IPS-15b (cell line): ENCODE results near the gene F13A1.

ENCODE experiments used
- H3K27me3 ChIP-seq: one replicate; pipeline ENCODE4 v1.6.1; 2013; ENCODE audit warnings: low read length; ENCODE audit not compliant: control insufficient read depth, insufficient read depth
- H3K36me3 ChIP-seq: one replicate; pipeline ENCODE4 v1.6.1; 2013; ENCODE audit warnings: low read length; ENCODE audit not compliant: control insufficient read depth, insufficient read depth
- H3K4me1 ChIP-seq: one replicate; pipeline ENCODE4 v1.6.1; 2013; ENCODE audit warnings: mild to moderate bottlenecking, low read length; ENCODE audit not compliant: control insufficient read depth, insufficient read depth
- H3K4me3 ChIP-seq: one replicate; pipeline ENCODE4 v1.5.1; 2013; ENCODE audit warnings: low read depth, low read length
- H3K9ac ChIP-seq: one replicate; pipeline ENCODE4 v1.6.1; 2013; ENCODE audit warnings: low read depth, mild to moderate bottlenecking, low read length
- H3K9me3 ChIP-seq: one replicate; pipeline ENCODE4 v1.6.1; 2013; ENCODE audit warnings: mild to moderate bottlenecking, low read length; ENCODE audit not compliant: control insufficient read depth, insufficient read depth

F13A1 gene

DNA sequence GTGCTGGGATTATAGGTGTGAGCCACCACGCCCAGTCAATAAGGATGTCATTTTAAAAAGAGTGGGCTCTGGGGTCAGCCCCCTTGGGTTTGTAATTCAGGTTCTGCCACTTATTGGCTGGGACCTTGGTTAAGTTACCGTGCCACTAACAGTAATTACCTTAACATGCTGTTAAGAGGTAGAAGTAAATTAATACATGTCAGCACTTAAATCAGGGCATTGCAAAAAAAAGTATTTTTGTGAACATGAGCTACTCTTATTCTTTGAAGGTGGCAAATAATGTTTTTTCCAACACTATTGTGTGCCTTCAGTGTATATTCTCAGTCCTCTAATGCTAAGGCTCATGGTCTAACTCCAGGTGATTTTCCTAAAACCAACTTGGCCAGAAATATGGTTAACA, 109.5 kb downstream of the F13A1 start:
- Histone ChIP-seq H3K9ac (no peak overlapping the region), H3K4me3 (no peak overlapping the region), H3K27me3 (no peaks in the 10 kb centered on the region), H3K36me3 (no peaks in the 10 kb centered on the region), H3K9me3 (no peaks in the 10 kb centered on the region), H3K4me1 (no peaks in the 10 kb centered on the region)

- no peak overlapping the region for H3K9ac ChIP-seq
- H3K4me3 ChIP-seq: no peak overlapping the region
- no peaks in the 10 kb centered on the region for H3K27me3 ChIP-seq
- H3K4me1 ChIP-seq: no peaks in the 10 kb centered on the region
- H3K9me3 ChIP-seq: no peaks in the 10 kb centered on the region
- H3K36me3 ChIP-seq: no peaks in the 10 kb centered on the region
Measured at GRCh38 chr6:6202886-6203285, 117.6 kb downstream of the F13A1 start.

DNA sequence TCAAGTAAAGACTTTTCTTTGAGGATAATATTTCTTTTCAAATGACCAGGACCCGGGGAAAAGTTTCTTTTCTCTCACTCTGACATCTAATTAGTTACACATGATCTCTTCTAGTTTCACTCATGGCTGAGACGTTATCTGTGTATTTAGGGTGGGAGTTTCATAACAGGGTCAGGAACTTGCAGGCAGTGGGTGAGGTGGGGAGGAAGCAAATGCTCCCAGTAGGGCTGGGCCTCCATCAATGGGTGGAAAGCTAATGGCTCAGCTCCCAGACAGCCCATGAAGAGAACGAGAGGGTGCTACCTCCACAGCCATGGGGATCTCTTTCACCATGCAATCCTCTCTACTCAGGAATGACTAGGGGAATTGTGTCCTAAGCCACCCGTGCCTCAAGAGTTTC, 119.3 kb downstream of the F13A1 start:
- no peaks in the 10 kb centered on the region for H3K27me3 ChIP-seq
- no peaks in the 10 kb centered on the region for H3K4me1 ChIP-seq
- no peak overlapping the region for H3K9ac ChIP-seq
- no peaks in the 10 kb centered on the region for H3K36me3 ChIP-seq
- H3K9me3 ChIP-seq: no peaks in the 10 kb centered on the region
- no peak overlapping the region for H3K4me3 ChIP-seq

GRCh38 chr6:6199678-6200077, 120.8 kb downstream of the F13A1 start:
- Histone ChIP-seq H3K4me1 (no peaks in the 10 kb centered on the region), H3K27me3 (no peaks in the 10 kb centered on the region), H3K9ac (no peak overlapping the region), H3K9me3 (no peaks in the 10 kb centered on the region), H3K4me3 (no peak overlapping the region), H3K36me3 (no peaks in the 10 kb centered on the region)

GRCh38 chr6:6196762-6197161, 123.7 kb downstream of the F13A1 start:
- no peaks in the 10 kb centered on the region for H3K4me1 ChIP-seq

GRCh38 chr6:6195080-6195479, 125.4 kb downstream of the F13A1 start:
- no peak overlapping the region for H3K4me3 ChIP-seq
- H3K27me3 ChIP-seq: no peaks in the 10 kb centered on the region
- no peak overlapping the region for H3K9ac ChIP-seq
- no peaks in the 10 kb centered on the region for H3K4me1 ChIP-seq
- no peaks in the 10 kb centered on the region for H3K36me3 ChIP-seq
- no peaks in the 10 kb centered on the region for H3K9me3 ChIP-seq

More at GRCh38 chr6:6196762-6197161, 123.7 kb downstream of the F13A1 start:
- Histone ChIP-seq H3K4me3 (no peak overlapping the region), H3K27me3 (no peaks in the 10 kb centered on the region), H3K9ac (no peak overlapping the region), H3K9me3 (no peaks in the 10 kb centered on the region), H3K36me3 (no peaks in the 10 kb centered on the region)

DNA sequence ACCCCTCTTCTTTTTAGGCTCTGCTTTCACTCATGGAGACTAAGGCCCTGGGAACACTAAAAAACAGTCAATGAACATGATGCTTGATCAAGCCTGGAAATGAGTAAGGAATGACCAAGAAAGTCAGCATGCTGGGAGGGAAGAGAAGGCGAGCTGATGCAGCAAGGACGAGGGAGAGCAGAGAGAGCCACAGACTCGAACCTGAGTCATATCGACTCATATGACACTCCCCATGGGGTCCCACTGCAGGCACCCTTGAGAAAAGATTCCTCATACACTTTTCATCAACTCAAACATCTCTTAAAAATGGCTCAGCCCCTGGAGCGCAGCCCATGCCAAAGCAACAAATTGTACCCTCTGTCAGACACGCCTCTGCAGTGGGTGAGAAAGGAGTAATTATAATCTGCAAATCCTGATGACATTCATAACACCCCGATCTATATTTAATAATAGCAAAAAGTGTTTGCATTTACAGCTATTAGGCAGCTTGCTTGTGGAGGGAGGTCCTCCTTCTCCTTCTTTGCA, 127.2 kb downstream of the F13A1 start:
- Histone ChIP-seq H3K9ac (no peak overlapping the region), H3K9me3 (no peaks in the 10 kb centered on the region), H3K27me3 (no peaks in the 10 kb centered on the region), H3K4me1 (no peaks in the 10 kb centered on the region), H3K4me3 (no peak overlapping the region), H3K36me3 (no peaks in the 10 kb centered on the region)

DNA sequence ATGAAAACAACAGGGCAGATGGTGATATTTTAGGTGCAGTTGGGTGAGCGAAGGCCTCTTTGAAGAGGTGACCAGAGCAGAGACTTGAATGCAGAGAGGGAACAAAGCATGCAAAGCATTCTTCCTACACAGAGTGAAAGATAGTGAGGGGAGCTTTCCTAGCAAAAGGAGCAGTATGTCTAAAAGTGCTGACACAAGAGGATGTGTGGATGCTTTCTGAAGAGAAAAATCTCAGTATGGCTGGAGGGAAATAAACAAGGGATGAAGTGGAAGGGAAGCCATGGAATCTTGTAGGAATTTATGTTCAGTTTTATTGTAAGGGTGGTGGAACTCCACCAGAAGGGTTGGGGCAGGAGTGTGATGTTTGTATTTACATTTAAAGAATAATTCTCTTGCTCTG, 128.6 kb downstream of the F13A1 start:
- Histone ChIP-seq H3K36me3 (no peaks in the 10 kb centered on the region), H3K4me1 (no peaks in the 10 kb centered on the region), H3K27me3 (no peaks in the 10 kb centered on the region), H3K9me3 (no peaks in the 10 kb centered on the region), H3K4me3 (no peak overlapping the region), H3K9ac (no peak overlapping the region)

DNA sequence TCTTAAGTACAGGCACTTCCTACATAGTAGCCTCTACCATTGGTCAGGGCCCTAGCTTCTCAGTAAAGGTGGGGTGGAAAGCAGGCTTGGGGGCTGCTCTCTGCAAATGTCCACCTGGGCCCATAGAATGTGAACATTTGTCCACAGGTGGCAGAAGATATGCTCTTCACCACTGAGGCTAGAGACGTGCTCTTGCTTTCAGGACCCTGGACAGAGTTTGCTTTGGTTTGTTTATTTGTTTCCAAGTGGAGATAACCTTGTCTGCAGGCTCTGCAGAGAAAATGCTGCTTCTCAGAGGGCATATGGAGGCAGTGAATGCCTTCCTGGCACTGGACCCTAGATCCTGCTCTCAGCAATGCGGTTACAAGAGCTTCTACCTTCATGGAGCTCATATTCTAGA, 129.0 kb downstream of the F13A1 start:
- no peaks in the 10 kb centered on the region for H3K9me3 ChIP-seq
- no peak overlapping the region for H3K4me3 ChIP-seq
- H3K36me3 ChIP-seq: no peaks in the 10 kb centered on the region
- no peaks in the 10 kb centered on the region for H3K4me1 ChIP-seq
- H3K27me3 ChIP-seq: no peaks in the 10 kb centered on the region
- no peak overlapping the region for H3K9ac ChIP-seq

DNA sequence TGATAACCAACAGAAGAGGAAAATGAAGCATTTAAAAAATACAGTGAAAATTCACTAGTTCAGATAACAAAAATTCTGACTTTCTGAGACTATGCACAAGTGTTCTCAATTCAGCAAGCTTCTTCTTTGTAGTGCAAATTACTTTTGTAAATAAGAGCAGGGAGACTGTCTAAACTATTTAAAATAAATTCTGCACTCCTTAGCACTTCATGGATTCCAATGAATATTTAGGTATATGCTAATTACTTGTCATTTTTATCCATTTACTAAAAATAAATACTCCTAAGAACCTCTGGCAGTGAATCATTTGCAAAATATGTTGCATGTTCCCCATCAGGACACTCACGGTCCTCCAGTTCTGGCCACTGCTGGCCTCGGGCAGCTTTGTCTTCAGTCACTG, 139.8 kb downstream of the F13A1 start:
- no peak overlapping the region for H3K4me3 ChIP-seq
- no peak overlapping the region for H3K9ac ChIP-seq
- no peaks in the 10 kb centered on the region for H3K36me3 ChIP-seq
- H3K9me3 ChIP-seq: no peaks in the 10 kb centered on the region
- no peaks in the 10 kb centered on the region for H3K27me3 ChIP-seq
- no peaks in the 10 kb centered on the region for H3K4me1 ChIP-seq

DNA sequence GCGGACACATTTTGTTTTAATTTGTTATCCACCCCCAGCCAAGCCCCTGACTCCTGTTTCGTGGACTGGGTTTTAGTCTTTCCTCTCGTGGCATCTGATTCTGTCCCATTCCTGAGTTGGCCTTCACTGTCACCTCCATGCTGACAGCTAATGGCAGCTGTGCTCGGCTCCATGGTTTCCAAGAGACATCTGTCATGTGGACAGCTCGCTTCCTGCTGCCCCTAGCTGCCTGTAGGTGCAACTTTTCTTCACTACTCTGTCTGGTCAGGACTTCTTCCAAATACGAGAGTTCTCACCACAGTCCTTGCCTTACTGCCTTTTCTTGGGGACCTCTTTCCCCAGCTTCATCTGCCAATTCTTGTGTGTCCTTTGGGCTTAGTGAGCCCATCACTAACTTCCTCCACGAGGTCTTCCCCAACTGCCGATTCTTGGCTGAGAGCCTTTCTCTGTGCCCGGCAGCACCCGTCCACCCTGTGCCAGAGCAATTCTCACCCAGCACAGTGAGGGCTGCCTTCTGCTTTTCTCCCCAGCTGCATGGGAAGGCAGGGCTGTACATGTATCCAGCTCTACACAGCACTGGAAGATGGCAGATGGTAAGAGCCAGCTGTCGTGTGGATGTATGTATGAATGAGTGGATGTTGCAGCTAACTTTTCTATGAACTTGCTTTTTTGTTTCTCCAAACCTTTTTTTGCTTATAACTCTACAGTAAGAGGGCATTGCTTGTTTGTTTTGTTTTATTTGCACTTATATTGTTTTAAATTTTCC, 140.4 kb downstream of the F13A1 start:
- H3K9ac ChIP-seq: no peak overlapping the region
- H3K9me3 ChIP-seq: no peaks in the 10 kb centered on the region
- no peaks in the 10 kb centered on the region for H3K4me1 ChIP-seq
- H3K36me3 ChIP-seq: no peaks in the 10 kb centered on the region
- H3K4me3 ChIP-seq: no peak overlapping the region
- no peaks in the 10 kb centered on the region for H3K27me3 ChIP-seq

DNA sequence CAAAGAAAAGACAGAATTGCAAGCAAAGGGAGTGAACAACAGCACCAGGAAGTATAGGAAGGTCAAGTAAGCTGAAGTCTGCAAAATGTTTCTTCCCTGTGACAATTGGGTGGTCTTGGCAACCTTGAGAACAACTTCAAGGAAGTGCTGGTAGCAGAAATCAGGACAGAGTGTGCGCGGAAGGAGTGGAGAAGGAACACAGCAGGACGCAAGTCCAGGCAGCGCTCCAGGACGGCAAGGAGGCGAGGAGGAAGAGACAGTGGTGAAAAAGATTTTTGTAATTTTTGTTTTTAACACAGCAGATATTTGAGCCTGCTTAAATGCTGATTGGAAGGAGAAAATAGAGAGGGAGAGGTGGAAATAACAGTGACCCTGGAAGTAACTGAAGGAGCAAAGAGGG, 141.7 kb downstream of the F13A1 start:
- H3K9ac ChIP-seq: no peak overlapping the region
- H3K4me1 ChIP-seq: no peaks in the 10 kb centered on the region
- no peaks in the 10 kb centered on the region for H3K36me3 ChIP-seq
- H3K4me3 ChIP-seq: no peak overlapping the region
- no peaks in the 10 kb centered on the region for H3K27me3 ChIP-seq
- H3K9me3 ChIP-seq: no peaks in the 10 kb centered on the region
